Measurements from ENCODE around the gene DAP3. TPM values are rescaled to one million over a fixed set of nuclear protein-coding genes. Genes with fewer than 3 reads are reported as not detected.
"Not testable (repeated sequence)": the region's sequence is repeated elsewhere in the genome, so short reads cannot be mapped to it uniquely, and the experiment has no call there.

Gene DAP3
- total RNA-seq, 1 donor from 2014 or later = 104 TPM

GRCh38 chr1:155648207-155649147, 40.4 kb upstream of the DAP3 start:
- TF ChIP-seq CTCF (conservative IDR thresholded peaks at IDR 0.05; ENCODE audit: low read depth, low read length) = peak; percentile 75
- peak overlapping the region; percentile 42 for H3K4me3 ChIP-seq (ENCODE audit: low read depth, low read length)
- peak; percentile 80 for DNase-seq (ENCODE audit: low read depth)

GRCh38 chr1:155649676-155650075, 39.2 kb upstream of the DAP3 start:
- no peak for DNase-seq (ENCODE audit: low read depth)
- no peak overlapping the region for H3K4me3 ChIP-seq (ENCODE audit: low read depth, low read length)
- no peak for TF ChIP-seq CTCF (conservative IDR thresholded peaks at IDR 0.05; ENCODE audit: low read depth, low read length)

- no peak for DNase-seq (ENCODE audit: low read depth)
- TF ChIP-seq CTCF (conservative IDR thresholded peaks at IDR 0.05; ENCODE audit: low read depth, low read length) = no peak
- H3K4me3 ChIP-seq (ENCODE audit: low read depth, low read length) = no peak overlapping the region
These were observed 38.6 kb upstream of the DAP3 start for GRCh38 chr1:155650231-155650757.

- no peak for DNase-seq (ENCODE audit: low read depth)
- H3K4me3 ChIP-seq (ENCODE audit: low read depth, low read length) = no peak overlapping the region
- no peak for TF ChIP-seq CTCF (conservative IDR thresholded peaks at IDR 0.05; ENCODE audit: low read depth, low read length)
These were observed 36.8 kb upstream of the DAP3 start for GRCh38 chr1:155651861-155652661.

GRCh38 chr1:155652951-155653350, 35.9 kb upstream of the DAP3 start:
- DNase-seq (ENCODE audit: low read depth) = no peak
- H3K4me3 ChIP-seq (ENCODE audit: low read depth, low read length) = no peak overlapping the region
- no peak for TF ChIP-seq CTCF (conservative IDR thresholded peaks at IDR 0.05; ENCODE audit: low read depth, low read length)

GRCh38 chr1:155657463-155657862, 31.4 kb upstream of the DAP3 start:
- no peak overlapping the region for H3K4me3 ChIP-seq (ENCODE audit: low read depth, low read length)
- TF ChIP-seq CTCF (conservative IDR thresholded peaks at IDR 0.05; ENCODE audit: low read depth, low read length) = no peak
- DNase-seq (ENCODE audit: low read depth) = no peak

- not testable (repeated sequence) for DNase-seq (ENCODE audit: low read depth); H3K4me3 ChIP-seq (ENCODE audit: low read depth, low read length)
These were observed 27.7 kb upstream of the DAP3 start for GRCh38 chr1:155661239-155661638.

Data from epithelial cell of proximal tubule (primary cell).